Loucy (cell line): ENCODE data around the gene TNNI2.

Source experiments
- EZH2phosphoT487 ChIP-seq: fragments of 200-600 bp; IDR thresholded peaks from 2 replicates; pipeline ENCODE4 v1.6.1; 2018; ENCODE audit warnings: antibody characterized with exemption, mild to moderate bottlenecking, moderate library complexity, borderline replicate concordance
- TF ChIP-seq, protein P1 (sequence below): fragments of 200-600 bp; sonication (generic); conservative IDR thresholded peaks from 2 replicates; pipeline ENCODE4 v1.5.1; 2014; ENCODE audit warnings: mild to moderate bottlenecking, antibody characterized with exemption, low read length

GRCh38 chr11:1870326-1870696, 31.5 kb downstream of the TNNI2 start:
- TF ChIP-seq, protein P1, sequence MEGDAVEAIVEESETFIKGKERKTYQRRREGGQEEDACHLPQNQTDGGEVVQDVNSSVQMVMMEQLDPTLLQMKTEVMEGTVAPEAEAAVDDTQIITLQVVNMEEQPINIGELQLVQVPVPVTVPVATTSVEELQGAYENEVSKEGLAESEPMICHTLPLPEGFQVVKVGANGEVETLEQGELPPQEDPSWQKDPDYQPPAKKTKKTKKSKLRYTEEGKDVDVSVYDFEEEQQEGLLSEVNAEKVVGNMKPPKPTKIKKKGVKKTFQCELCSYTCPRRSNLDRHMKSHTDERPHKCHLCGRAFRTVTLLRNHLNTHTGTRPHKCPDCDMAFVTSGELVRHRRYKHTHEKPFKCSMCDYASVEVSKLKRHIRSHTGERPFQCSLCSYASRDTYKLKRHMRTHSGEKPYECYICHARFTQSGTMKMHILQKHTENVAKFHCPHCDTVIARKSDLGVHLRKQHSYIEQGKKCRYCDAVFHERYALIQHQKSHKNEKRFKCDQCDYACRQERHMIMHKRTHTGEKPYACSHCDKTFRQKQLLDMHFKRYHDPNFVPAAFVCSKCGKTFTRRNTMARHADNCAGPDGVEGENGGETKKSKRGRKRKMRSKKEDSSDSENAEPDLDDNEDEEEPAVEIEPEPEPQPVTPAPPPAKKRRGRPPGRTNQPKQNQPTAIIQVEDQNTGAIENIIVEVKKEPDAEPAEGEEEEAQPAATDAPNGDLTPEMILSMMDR: no peak
- no peak for TF ChIP-seq EZH2phosphoT487
